Fibroblast of lung (primary cell): ENCODE data around the gene STARD3. TPM values are rescaled to one million over a fixed set of nuclear protein-coding genes. Genes with fewer than 3 reads are reported as not detected.
A peak's percentile ranks its signal among the peaks of the same experiment; 100 is the strongest.

Source experiments
- DNase-seq, 2 donors: peaks; one replicate each; pipeline versions ENCODE4 v3.0.0 to v3.0.0-alpha.2; 2010; ENCODE audit warnings: low read depth in 2 of 2
- H2AFZ ChIP-seq: 2 replicates; pipeline ENCODE4 v1.5.1; 2012; ENCODE audit warnings: low read length, control low read depth, inconsistent platforms
- H3K27ac ChIP-seq: 2 replicates; pipeline ENCODE4 v1.5.1; 2011; ENCODE audit warnings: low read length, control low read depth; ENCODE audit not compliant: insufficient read depth
- H3K27me3 ChIP-seq: 2 replicates; pipeline ENCODE4 v1.5.1; 2011; ENCODE audit warnings: mild to moderate bottlenecking, low read length; ENCODE audit not compliant: control insufficient read depth, insufficient read depth
- H3K36me3 ChIP-seq: 2 replicates; pipeline ENCODE4 v1.5.1; 2011; ENCODE audit warnings: low read length; ENCODE audit not compliant: control insufficient read depth, insufficient read depth
- H3K4me1 ChIP-seq: 2 replicates; pipeline ENCODE4 v1.5.1; 2011; ENCODE audit warnings: low read length; ENCODE audit not compliant: control insufficient read depth, insufficient read depth; ENCODE audit errors: extremely low read depth
- H3K4me2 ChIP-seq: 2 replicates; pipeline ENCODE4 v1.5.1; 2011; ENCODE audit warnings: low read length, control low read depth; ENCODE audit not compliant: insufficient read depth; ENCODE audit errors: extremely low read depth
- H3K4me3 ChIP-seq, 4 experiments: fragments of 200-600 bp in 1 of 4; sonication (generic) in 1 of 4; replicated peaks in 1 of 4; 2 replicates each; pipeline ENCODE4 v1.5.1; 2011 to 2016; ENCODE audit warnings: low read length in 4 of 4, low read depth in 3 of 4, mild to moderate bottlenecking in 3 of 4, control low read depth in 2 of 4, inconsistent platforms in 1 of 4, mixed read lengths in 1 of 4; ENCODE audit not compliant: insufficient read depth in 1 of 4; ENCODE audit errors: control extremely low read depth in 1 of 4
- H3K79me2 ChIP-seq: 2 replicates; pipeline ENCODE4 v1.5.1; 2012; ENCODE audit warnings: mild to moderate bottlenecking, low read length, inconsistent platforms; ENCODE audit not compliant: control insufficient read depth, insufficient read depth
- H3K9ac ChIP-seq: 2 replicates; pipeline ENCODE4 v1.5.1; 2011; ENCODE audit warnings: mild to moderate bottlenecking, low read length, control low read depth; ENCODE audit not compliant: insufficient read depth
- H3K9me3 ChIP-seq: 2 replicates; pipeline ENCODE4 v1.5.1; 2012; ENCODE audit warnings: low read depth, low read length; ENCODE audit not compliant: control insufficient read depth, insufficient read depth
- H4K20me1 ChIP-seq: 2 replicates; pipeline ENCODE4 v1.5.1; 2011; ENCODE audit warnings: low read length; ENCODE audit not compliant: control insufficient read depth, insufficient read depth; ENCODE audit errors: extremely low read depth
- EZH2 ChIP-seq: IDR thresholded peaks from 2 replicates; pipeline ENCODE4 v1.5.1; 2012; ENCODE audit warnings: low read length, control low read depth, mild to moderate bottlenecking; ENCODE audit errors: missing control alignments
- polyA plus RNA-seq, 2 donors: library from polyadenylated mRNA; depleted of rRNA in 1 of 2; stranded (reverse) in 1 of 2; unstranded in 1 of 2; fragments of >200 nt; gene quantifications; 2 replicates each; pipeline ENCODE4 v1.2.1, GENCODE V29; 2011 to 2012; ENCODE audit warnings: missing spikeins in 1 of 2
- total RNA-seq: library from RNA; depleted of rRNA; stranded (reverse); fragments of >200 nt; gene quantifications from 2 replicates; pipeline ENCODE4 v1.2.1, GENCODE V29; 2014
- TF ChIP-seq, protein P1 (sequence below), 2 donors: IDR thresholded peaks in 1 of 2; conservative IDR thresholded peaks in 1 of 2; 1 replicate in 1 of 2; 2 replicates in 1 of 2; pipeline ENCODE4 v1.5.1; 2011 to 2012; ENCODE audit warnings: low read length in 2 of 2, control low read depth in 1 of 2, inconsistent platforms in 1 of 2, low read depth in 1 of 2, mild to moderate bottlenecking in 1 of 2

Gene STARD3
- total and polyA plus RNA-seq, 2 donors (not counting 1 experiment from before 2014, with no cell fraction given): 30.4 to 31.7 TPM

- Histone ChIP-seq H3K27ac (peak overlapping the region; percentile 83), H3K79me2 (peaks cover 22% of the 10 kb centered on the region)
These were observed 387 bp upstream of the STARD3 start for GRCh38 chr17:39636587-39636926.

GRCh38 chr17:39638317-39638716 is 1.4 kb downstream of the STARD3 start:
- H3K9ac ChIP-seq: no peak overlapping the region
- peaks cover 24% of the 10 kb centered on the region for H3K79me2 ChIP-seq
- no peak overlapping the region for H3K27ac ChIP-seq
- H2AFZ ChIP-seq: no peak overlapping the region
- H3K4me2 ChIP-seq: peak overlapping the region; percentile 76
- DNase-seq: no peak
- H3K4me1 ChIP-seq: peaks cover 15% of the 10 kb centered on the region
- no peaks in the 10 kb centered on the region for H3K36me3 ChIP-seq
- H3K27me3 ChIP-seq: no peaks in the 10 kb centered on the region
- peaks cover 1% of the 10 kb centered on the region for H4K20me1 ChIP-seq
- no peaks in the 10 kb centered on the region for H3K9me3 ChIP-seq
- H3K4me3 ChIP-seq: peak overlapping the region; percentile 78 to 99 (median 83)
- TF ChIP-seq, protein P1, sequence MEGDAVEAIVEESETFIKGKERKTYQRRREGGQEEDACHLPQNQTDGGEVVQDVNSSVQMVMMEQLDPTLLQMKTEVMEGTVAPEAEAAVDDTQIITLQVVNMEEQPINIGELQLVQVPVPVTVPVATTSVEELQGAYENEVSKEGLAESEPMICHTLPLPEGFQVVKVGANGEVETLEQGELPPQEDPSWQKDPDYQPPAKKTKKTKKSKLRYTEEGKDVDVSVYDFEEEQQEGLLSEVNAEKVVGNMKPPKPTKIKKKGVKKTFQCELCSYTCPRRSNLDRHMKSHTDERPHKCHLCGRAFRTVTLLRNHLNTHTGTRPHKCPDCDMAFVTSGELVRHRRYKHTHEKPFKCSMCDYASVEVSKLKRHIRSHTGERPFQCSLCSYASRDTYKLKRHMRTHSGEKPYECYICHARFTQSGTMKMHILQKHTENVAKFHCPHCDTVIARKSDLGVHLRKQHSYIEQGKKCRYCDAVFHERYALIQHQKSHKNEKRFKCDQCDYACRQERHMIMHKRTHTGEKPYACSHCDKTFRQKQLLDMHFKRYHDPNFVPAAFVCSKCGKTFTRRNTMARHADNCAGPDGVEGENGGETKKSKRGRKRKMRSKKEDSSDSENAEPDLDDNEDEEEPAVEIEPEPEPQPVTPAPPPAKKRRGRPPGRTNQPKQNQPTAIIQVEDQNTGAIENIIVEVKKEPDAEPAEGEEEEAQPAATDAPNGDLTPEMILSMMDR (conservative IDR thresholded peaks at IDR 0.05 in 1 of 2, IDR thresholded peaks at IDR 0.05 in 1 of 2; ENCODE audit: low read depth in 1 of 2, low read length in 2 of 2): no peak
- no peak for TF ChIP-seq EZH2

More at GRCh38 chr17:39636587-39636926, 387 bp upstream of the STARD3 start:
- Histone ChIP-seq H3K9me3 (no peaks in the 10 kb centered on the region), H3K36me3 (no peaks in the 10 kb centered on the region), H3K27me3 (peaks cover 5% of the 10 kb centered on the region), H2AFZ (peak overlapping the region; percentile 88), H3K9ac (peak overlapping the region; percentile 88), H3K4me3 (peak overlapping the region; percentile 57 to 99 (median 80)), H4K20me1 (peaks cover 1% of the 10 kb centered on the region), H3K4me2 (peak overlapping the region; percentile 94), H3K4me1 (peaks cover 13% of the 10 kb centered on the region)
- no peak for DNase-seq
- TF ChIP-seq, protein P1 (conservative IDR thresholded peaks at IDR 0.05 in 1 of 2, IDR thresholded peaks at IDR 0.05 in 1 of 2; ENCODE audit: low read depth in 1 of 2, low read length in 2 of 2): no peak
- TF ChIP-seq EZH2: no peak

- DNase-seq: no peak
- TF ChIP-seq EZH2: no peak
- TF ChIP-seq, protein P1 (conservative IDR thresholded peaks at IDR 0.05 in 1 of 2, IDR thresholded peaks at IDR 0.05 in 1 of 2; ENCODE audit: low read depth in 1 of 2, low read length in 2 of 2): no peak
- Histone ChIP-seq H3K79me2 (peaks cover 26% of the 10 kb centered on the region), H3K4me2 (no peak overlapping the region), H3K27ac (no peak overlapping the region), H3K9ac (no peak overlapping the region), H3K4me3 (no peak overlapping the region), H3K4me1 (peaks cover 16% of the 10 kb centered on the region), H3K9me3 (no peaks in the 10 kb centered on the region), H2AFZ (no peak overlapping the region), H3K27me3 (no peaks in the 10 kb centered on the region), H3K36me3 (no peaks in the 10 kb centered on the region), H4K20me1 (peaks cover 1% of the 10 kb centered on the region)
These were observed 2.1 kb downstream of the STARD3 start for GRCh38 chr17:39639043-39639442.
